HepG2 (cell line): ENCODE results near the gene TTLL12. TPM values are rescaled to one million over a fixed set of nuclear protein-coding genes. Genes with fewer than 3 reads are reported as not detected.
A peak's percentile ranks its signal among the peaks of the same experiment; 100 is the strongest.

Experiments
- ARID4A ChIP-seq: sonication (generic); formaldehyde crosslinking; IDR thresholded peaks from 2 replicates; pipeline ENCODE4 v1.5.0; 2020; ENCODE audit warnings: mild to moderate bottlenecking, missing genetic modification reagents, borderline replicate concordance
- BRCA1 ChIP-seq: sonication (generic); formaldehyde crosslinking; IDR thresholded peaks from 2 replicates; pipeline ENCODE4 v1.4.0; 2020; ENCODE audit warnings: missing genetic modification reagents
- GFI1 ChIP-seq: sonication (generic); formaldehyde crosslinking; IDR thresholded peaks from 2 replicates; pipeline ENCODE4 v1.5.0; 2020; ENCODE audit warnings: missing genetic modification reagents, mild to moderate bottlenecking, borderline replicate concordance
- HNRNPH1 ChIP-seq: fragments of 200-400 bp; formaldehyde crosslinking; optimal IDR thresholded peaks from 2 replicates; pipeline ENCODE3; 2017; ENCODE audit warnings: mild to moderate bottlenecking, low read depth, low read length
- JUN ChIP-seq: sonication (generic); formaldehyde crosslinking; IDR thresholded peaks from 2 replicates; pipeline ENCODE4 v1.4.0; 2020; ENCODE audit warnings: mild to moderate bottlenecking, missing genetic modification reagents
- KAT7 ChIP-seq: IDR thresholded peaks from 2 replicates; pipeline ENCODE4 v1.6.1; 2018; ENCODE audit warnings: borderline replicate concordance, missing compliant biosample characterization
- NONO ChIP-seq, 2 experiments: fragments of 450-650 bp in 1 of 2; sonication (generic) in 1 of 2; formaldehyde crosslinking in 1 of 2; IDR thresholded peaks in 1 of 2; conservative IDR thresholded peaks in 1 of 2; 2 replicates each; pipeline versions ENCODE4 v1.6.1 to v1.8.0; 2017 to 2022; ENCODE audit warnings: mild to moderate bottlenecking in 1 of 2, missing genetic modification reagents in 1 of 2, moderate library complexity in 1 of 2
- NR1H2 ChIP-seq: sonication (generic); formaldehyde crosslinking; IDR thresholded peaks from 2 replicates; pipeline ENCODE4 v1.8.1; 2022; ENCODE audit warnings: low read depth, missing genetic modification reagents, borderline replicate concordance
- NR2F1 ChIP-seq, 2 experiments: fragments of 450-650 bp in 1 of 2; formaldehyde crosslinking in 1 of 2; IDR thresholded peaks; 2 replicates each; pipeline versions ENCODE4 v1.5.0 to v1.6.1; 2016 to 2020; ENCODE audit warnings: mild to moderate bottlenecking in 1 of 2, missing compliant biosample characterization in 1 of 2, missing genetic modification reagents in 1 of 2, moderate library complexity in 1 of 2
- PCBP2 ChIP-seq: fragments of 200-400 bp; formaldehyde crosslinking; optimal IDR thresholded peaks from 2 replicates; pipeline ENCODE3; 2018; ENCODE audit warnings: low read length, low read depth; ENCODE audit not compliant: poor library complexity, severe bottlenecking
- SSRP1 ChIP-seq: IDR thresholded peaks from 2 replicates; pipeline ENCODE4 v1.6.1; 2016; ENCODE audit warnings: control low read depth
- ZGPAT ChIP-seq: IDR thresholded peaks from 2 replicates; pipeline ENCODE4 v1.6.1; 2016; ENCODE audit warnings: mild to moderate bottlenecking
- ZNF484 ChIP-seq: sonication (generic); formaldehyde crosslinking; IDR thresholded peaks from 2 replicates; pipeline ENCODE4 v1.5.1; 2020; ENCODE audit warnings: mild to moderate bottlenecking, low read depth, missing genetic modification reagents, borderline replicate concordance
- ZNF609 ChIP-seq: sonication (generic); formaldehyde crosslinking; IDR thresholded peaks from 2 replicates; pipeline ENCODE4 v1.4.0; 2020; ENCODE audit warnings: mild to moderate bottlenecking, missing genetic modification reagents, borderline replicate concordance
- ZNF703 ChIP-seq: sonication (generic); formaldehyde crosslinking; IDR thresholded peaks from 2 replicates; pipeline ENCODE4 v1.5.1; 2020; ENCODE audit warnings: missing genetic modification reagents, mild to moderate bottlenecking, moderate library complexity, borderline replicate concordance
- ZNF841 ChIP-seq: sonication (generic); formaldehyde crosslinking; IDR thresholded peaks from 2 replicates; pipeline ENCODE4 v1.8.1; 2023; ENCODE audit warnings: missing genetic modification reagents, borderline replicate concordance
- polyA plus RNA-seq, 8 experiments: library from polyadenylated mRNA; depleted of rRNA in 3 of 8; stranded (reverse) in 7 of 8; unstranded in 1 of 8; fragments of >200 nt; fragmentation: Illumina TruSeq in 4 of 8; extraction: Trizol in 4 of 8; gene quantifications; 2 replicates each; pipeline versions ENCODE4 v1.2.1 to v1.2.3, GENCODE V29; 2011 to 2016; ENCODE audit warnings: low read depth in 4 of 8, missing spikeins in 1 of 8, mixed read lengths in 1 of 8; ENCODE audit not compliant: insufficient read depth in 1 of 8
- total RNA-seq, 5 experiments: library from RNA; depleted of rRNA; stranded (reverse); fragments of >200 nt; fragmentation: Illumina TruSeq; extraction: Trizol; gene quantifications; 2 replicates each; pipeline ENCODE4 v1.2.3, GENCODE V29; 2016; ENCODE audit warnings: low read depth in 1 of 5

The TTLL12 gene
- total and polyA plus RNA-seq, 2 of the 13 experiments (the other 11 are each of a cell fraction or from before 2014, with no cell fraction given), result 11.9 to 38.1 TPM

DNA sequence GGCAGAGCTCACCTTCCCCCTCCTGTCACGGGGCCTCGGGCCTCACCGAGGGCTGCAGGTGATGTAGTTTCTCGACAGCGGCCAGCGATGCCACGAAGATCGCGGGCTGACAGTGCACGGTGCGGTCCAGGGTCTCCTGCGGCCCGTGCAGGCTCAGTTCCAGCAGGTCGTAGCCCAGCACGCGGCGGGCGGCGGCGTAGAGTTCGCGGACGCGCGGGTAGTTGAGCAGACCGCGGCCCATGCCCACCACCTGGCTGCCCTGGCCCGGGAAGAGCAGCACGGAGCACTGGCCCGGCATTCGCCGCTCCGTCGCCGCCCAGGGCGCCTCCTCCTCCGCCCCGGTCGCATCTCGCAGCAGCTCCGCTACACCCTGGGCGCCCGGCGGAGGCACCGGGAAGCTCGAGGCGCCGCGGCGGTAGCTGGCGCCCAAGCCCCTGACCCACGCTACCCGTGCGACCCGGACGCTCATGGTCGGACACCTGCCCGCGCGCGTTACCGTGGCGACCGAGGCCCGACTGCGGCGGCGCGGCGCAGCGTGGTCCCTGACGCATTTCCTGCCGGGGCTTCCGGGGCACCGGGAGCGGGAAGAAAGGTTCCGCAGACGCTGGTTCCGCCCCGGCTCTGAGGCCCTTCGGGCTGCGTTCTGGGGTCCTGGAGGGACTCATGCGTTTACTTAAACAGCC lies 43.9 kb downstream of the TTLL12 start, which contains the start of gene MCAT (continued):
- TF ChIP-seq NR2F1 (CRISPR knock-in tag; IDR thresholded peaks at IDR 0.05) (peak in 1 of 2 experiments; percentile 27; a peak in 1 of 4 replicates), ZNF841 (CRISPR knock-in tag) (no peak), ARID4A (CRISPR knock-in tag) (peak; percentile 99), HNRNPH1 (no peak), NR1H2 (CRISPR knock-in tag) (no peak), ZNF703 (CRISPR knock-in tag) (no peak), ZNF484 (CRISPR knock-in tag) (no peak), ZNF609 (CRISPR knock-in tag) (peak; percentile 54; the same call in 1 of the 2 replicates), SSRP1 (CRISPR knock-in tag) (no peak), NONO (IDR thresholded peaks at IDR 0.05) (no peak), NONO (CRISPR knock-in tag; conservative IDR thresholded peaks at IDR 0.05) (peak; percentile 60), JUN (CRISPR knock-in tag) (no peak), PCBP2 (no peak), ZGPAT (CRISPR knock-in tag) (no peak; the same call in none of the 2 replicates), KAT7 (CRISPR knock-in tag) (peak; percentile 87; the same call in 1 of the 2 replicates), BRCA1 (CRISPR knock-in tag) (no peak), GFI1 (CRISPR knock-in tag) (peak; percentile 77; the same call in 1 of the 2 replicates)
